ENCODE data around the gene CTDSP1. TPM values are rescaled to one million over a fixed set of nuclear protein-coding genes. Genes with fewer than 3 reads are reported as not detected.

Gene CTDSP1
- total RNA-seq = 53.9 and 56.4 TPM in 2 replicates

GRCh38 chr2:218399391-218400166 is at the start of gene CTDSP1:
TSS of gene CTDSP1 (plus strand) at chr2:218399868. CDS start at chr2:218400091, 223 bp downstream.

GRCh38 chr2:218381916-218382366 is 17.7 kb upstream of the CTDSP1 start, which contains the start of gene SLC11A1:
TSS of gene SLC11A1 (plus strand) at chr2:218382273. CDS start at chr2:218382369, 96 bp downstream.

GRCh38 chr2:218418717-218419458 is 19.2 kb downstream of the CTDSP1 start, which contains the start of gene VIL1:
TSS of gene VIL1 (plus strand) at chr2:218419123. CDS start at chr2:218423779, 4,656 bp downstream.

Other genes with a start within 250 kb of the CTDSP1 start
- gene CXCR1, start 232.9 kb upstream of the CTDSP1 start, total RNA-seq = not detected in 2 replicates
- gene ARPC2, start 182.7 kb upstream of the CTDSP1 start, total RNA-seq = 297 and 314 TPM in 2 replicates
- gene GPBAR1, start 138.9 kb upstream of the CTDSP1 start, total RNA-seq = 0.06 and 0.16 TPM in 2 replicates
- 132 and 186 TPM in 2 replicates for gene AAMP, start 129.7 kb upstream of the CTDSP1 start, total RNA-seq
- gene PNKD, start 129.3 kb upstream of the CTDSP1 start, total RNA-seq = 24.0 and 36.1 TPM in 2 replicates
- 89.4 and 184 TPM in 2 replicates for gene TMBIM1, start 107.4 kb upstream of the CTDSP1 start, total RNA-seq
- not detected in 2 replicates for gene CATIP, start 43.0 kb upstream of the CTDSP1 start, total RNA-seq
- 0.13 and 0.16 TPM in 2 replicates for gene SLC11A1, start 17.6 kb upstream of the CTDSP1 start, total RNA-seq
- 0.06 TPM in 1 of 2 replicates, not detected in the other for gene VIL1, start 19.3 kb downstream of the CTDSP1 start, total RNA-seq
- gene USP37, start 168.5 kb downstream of the CTDSP1 start, total RNA-seq = 8.1 and 15.1 TPM in 2 replicates
- gene CNOT9, start 169.0 kb downstream of the CTDSP1 start, total RNA-seq = 32.7 and 54.7 TPM in 2 replicates
- 0.32 and 1.5 TPM in 2 replicates for gene PLCD4, start 208.0 kb downstream of the CTDSP1 start, total RNA-seq